Breast epithelium (tissue), 3 donors: Measurements from ENCODE around the gene ETS2.

ENCODE experiments used
- CTCF ChIP-seq, 3 donors: fragments of 450-650 bp; IDR thresholded peaks; one replicate each; pipeline ENCODE4 v1.5.1; 2016 to 2017; ENCODE audit warnings: antibody characterized with exemption in 3 of 3, mild to moderate bottlenecking in 3 of 3, moderate library complexity in 3 of 3
- POLR2AphosphoS5 ChIP-seq, 3 donors: sonication (generic); formaldehyde crosslinking; IDR thresholded peaks; one replicate each; pipeline ENCODE4 v1.6.1; 2017; ENCODE audit warnings: antibody characterized with exemption in 3 of 3

- TF ChIP-seq CTCF (IDR thresholded peaks at IDR 0.05), result no peak
- TF ChIP-seq POLR2AphosphoS5 (IDR thresholded peaks at IDR 0.05), result no peak
Measured at GRCh38 chr21:38811257-38811656, 5.5 kb downstream of the ETS2 start.
